ENCODE results near the gene EIF4G2. TPM values are rescaled to one million over a fixed set of nuclear protein-coding genes. Genes with fewer than 3 reads are reported as not detected.

EIF4G2 gene
- 788 and 801 TPM in 2 replicates for total RNA-seq (2014; rRNA removed; shearing (Covaris generic))
- 312 and 358 TPM in 2 replicates for polyA plus RNA-seq (2016; fragmentation: Nextera tagmentation; extraction: Ambion mirVana)
- long read RNA-seq, full-length matches to known transcripts: 48 of 90 reads
- long read RNA-seq, partial matches to known transcripts: 39 of 90 reads
- long read RNA-seq, other reads (novel, unspliced or antisense): 3 of 90 reads

DNA sequence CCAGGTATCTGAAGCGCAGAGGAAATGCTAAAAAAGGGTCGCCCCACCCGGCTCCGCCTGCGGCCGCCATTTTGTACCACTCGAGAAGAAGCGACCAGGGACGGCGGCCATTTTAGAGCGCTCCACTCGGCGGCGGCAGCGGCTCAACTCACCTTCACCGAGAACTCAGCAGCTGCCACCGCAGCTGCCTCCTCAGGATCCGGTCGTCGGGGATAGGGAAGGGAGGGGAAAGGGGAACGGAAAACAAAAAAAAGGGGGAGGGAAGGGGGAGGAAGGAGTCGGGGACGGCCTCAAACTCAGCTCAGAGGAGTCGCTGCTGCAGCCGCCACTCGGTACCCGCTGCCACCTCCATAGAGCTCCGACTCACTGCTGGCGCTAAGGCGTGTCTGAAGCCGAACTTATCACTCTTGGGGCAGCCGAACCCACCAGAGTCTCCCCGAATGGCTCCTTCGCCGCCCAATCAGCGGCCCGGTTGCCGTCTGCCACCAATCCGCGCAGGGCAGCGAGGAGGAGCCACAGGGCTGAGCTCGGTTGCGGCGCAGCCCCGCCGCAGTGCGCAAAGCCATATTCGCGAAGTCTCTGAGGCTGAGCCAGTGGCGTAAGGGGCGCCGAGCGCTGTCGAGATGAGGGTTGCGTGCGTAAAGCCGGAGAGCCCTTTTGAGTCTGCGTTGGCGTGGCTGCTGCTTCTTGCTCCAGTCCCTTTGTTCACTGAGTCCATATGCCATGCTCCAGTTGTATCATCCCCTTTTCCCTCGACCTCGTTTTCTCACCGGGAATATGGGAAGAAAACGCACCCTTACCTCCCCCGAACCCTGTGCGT is at the start of gene EIF4G2:
TSS of gene EIF4G2 (minus strand) at position 374 of the 820 bp plus-strand sequence.
- TF ChIP-seq CREB1 (CRISPR knock-in tag; IDR thresholded peaks at IDR 0.05; ENCODE audit: low read depth): 0 out of 2 replicates have a peak, but pooled peaks have one; percentile 42
- TF ChIP-seq ZNF331 (CRISPR knock-in tag; IDR thresholded peaks at IDR 0.05; ENCODE audit: low read depth): no peak
- TF ChIP-seq POLR2AphosphoS5 (IDR thresholded peaks at IDR 0.05; ENCODE audit: low read depth): peak; percentile 99
- Histone ChIP-seq H3F3A (replicated peaks; ENCODE audit: low read depth) (peaks cover 33% of the 10 kb centered on the region), H3K27me3 (ENCODE audit: insufficient read depth) (no peaks in the 10 kb centered on the region), H4K20me1 (replicated peaks; ENCODE audit: insufficient read depth) (peaks cover 30% of the 10 kb centered on the region), H3K36me3 (ENCODE audit: insufficient read depth) (peaks cover 38% of the 10 kb centered on the region), H3K4me3 (peak within 1 kb of the TSS; percentile 95), H3K4me2 (peak within 1 kb of the TSS; percentile 95), H3K79me2 (replicated peaks; ENCODE audit: insufficient read depth) (peaks cover 48% of the 10 kb centered on the region), H3K27ac (ENCODE audit: low read depth) (peak within 1 kb of the TSS; percentile 97), H3K4me1 (ENCODE audit: insufficient read depth) (peaks cover 20% of the 10 kb centered on the region), H2AFZ (no peak within 1 kb of the TSS; the same call in 1 of the 2 replicates), H3K9me2 (ENCODE audit: insufficient read depth) (no peaks in the 10 kb centered on the region)
- peaks cover 31% of the 10 kb centered on the region for H3K4me1 Mint-ChIP-seq
- ATAC-seq: peak; percentile 92
- DNase-seq (ENCODE audit: low spot score): peak; percentile 97
- peaks cover 49% of the 10 kb centered on the region for H3K36me3 Mint-ChIP-seq (ENCODE audit: low read depth)
- peaks cover 16% of the 10 kb centered on the region for H3K27me3 Mint-ChIP-seq (ENCODE audit: insufficient read depth, low read depth, poor library complexity)
- H3K4me3 Mint-ChIP-seq: peak within 1 kb of the TSS; percentile 96
- no peaks in the 10 kb centered on the region for H3K9me3 Mint-ChIP-seq
- H3K27ac Mint-ChIP-seq: peak within 1 kb of the TSS; percentile 99

DNA sequence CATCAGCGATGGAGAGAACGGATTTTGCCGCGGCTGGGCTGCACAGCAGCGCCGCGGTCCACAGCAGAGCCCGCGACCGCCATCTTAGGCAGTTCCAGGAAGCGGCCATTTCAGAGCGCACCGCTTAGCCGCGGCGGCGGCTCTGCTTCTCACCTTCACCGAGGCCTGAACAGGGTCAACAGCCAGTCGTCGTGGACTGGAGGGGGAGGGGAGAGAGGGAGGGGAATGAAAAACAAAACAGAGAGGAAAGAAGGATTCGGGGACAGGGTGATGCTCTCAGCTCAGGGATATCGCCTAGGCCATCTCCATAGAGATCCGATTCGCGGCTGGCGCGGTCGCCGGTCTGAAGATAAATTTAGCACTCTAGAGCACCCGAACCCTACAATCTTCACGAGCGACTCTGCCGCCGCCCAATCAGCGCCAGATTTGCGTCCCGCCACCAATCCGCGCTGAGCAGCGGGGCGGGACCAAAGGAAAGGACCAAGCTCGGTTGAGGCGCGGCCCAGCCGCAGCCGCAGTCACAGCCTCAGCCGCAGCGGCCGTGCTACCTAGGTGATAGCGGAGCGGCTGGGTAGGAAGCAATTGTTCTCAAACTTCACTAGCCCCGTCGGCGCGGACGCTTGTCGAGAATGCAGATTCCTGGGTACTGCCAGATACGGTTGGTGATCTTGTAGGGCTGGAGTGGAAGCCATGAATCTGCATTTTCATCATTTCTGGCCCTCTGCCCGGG is 49.1 kb upstream of the EIF4G2 start, which contains the start of gene ZBED5:
TSS of gene ZBED5 (minus strand) at position 345 of the 730 bp plus-strand sequence. CDS start 3,108 bp downstream, outside the sequence.
- Histone ChIP-seq H3F3A (replicated peaks; ENCODE audit: low read depth) (peaks cover 8% of the 10 kb centered on the region; the same call in 1 of the 2 replicates), H3K27me3 (ENCODE audit: insufficient read depth) (no peaks in the 10 kb centered on the region), H3K4me3 (peak within 1 kb of the TSS; percentile 97), H3K4me1 (ENCODE audit: insufficient read depth) (peaks cover 22% of the 10 kb centered on the region), H3K79me2 (replicated peaks; ENCODE audit: insufficient read depth) (peaks cover 46% of the 10 kb centered on the region), H4K20me1 (replicated peaks; ENCODE audit: insufficient read depth) (no peaks in the 10 kb centered on the region; the same call in 1 of the 2 replicates), H3K27ac (ENCODE audit: low read depth) (peak within 1 kb of the TSS; percentile 97), H3K4me2 (peak within 1 kb of the TSS; percentile 84), H3K36me3 (ENCODE audit: insufficient read depth) (peaks cover 33% of the 10 kb centered on the region), H3K9me2 (ENCODE audit: insufficient read depth) (no peaks in the 10 kb centered on the region), H2AFZ (peak within 1 kb of the TSS; percentile 85)
- Mint-ChIP-seq H3K4me1 (peaks cover 18% of the 10 kb centered on the region), H3K27me3 (ENCODE audit: insufficient read depth, low read depth, poor library complexity) (peaks cover 8% of the 10 kb centered on the region), H3K36me3 (ENCODE audit: low read depth) (peaks cover 36% of the 10 kb centered on the region), H3K4me3 (peak within 1 kb of the TSS; percentile 100), H3K9me3 (no peaks in the 10 kb centered on the region), H3K27ac (peak within 1 kb of the TSS; percentile 98)
- DNase-seq (ENCODE audit: low spot score) (peak; percentile 99), ATAC-seq (peak; percentile 94)
- TF ChIP-seq CREB1 (CRISPR knock-in tag; IDR thresholded peaks at IDR 0.05; ENCODE audit: low read depth) (peak; percentile 55; the same call in 1 of the 2 replicates), EZH2 (IDR thresholded peaks at IDR 0.05; ENCODE audit: low read depth, unreplicated experiment) (no peak), JUNB (IDR thresholded peaks at IDR 0.05; ENCODE audit: unreplicated experiment) (no peak), ZNF331 (CRISPR knock-in tag; IDR thresholded peaks at IDR 0.05; ENCODE audit: low read depth) (no peak), NANOG (IDR thresholded peaks at IDR 0.05; ENCODE audit: borderline replicate concordance) (no peak), EZH2phosphoT487 (IDR thresholded peaks at IDR 0.05; ENCODE audit: unreplicated experiment) (no peak)
- TF ChIP-seq, protein P1, sequence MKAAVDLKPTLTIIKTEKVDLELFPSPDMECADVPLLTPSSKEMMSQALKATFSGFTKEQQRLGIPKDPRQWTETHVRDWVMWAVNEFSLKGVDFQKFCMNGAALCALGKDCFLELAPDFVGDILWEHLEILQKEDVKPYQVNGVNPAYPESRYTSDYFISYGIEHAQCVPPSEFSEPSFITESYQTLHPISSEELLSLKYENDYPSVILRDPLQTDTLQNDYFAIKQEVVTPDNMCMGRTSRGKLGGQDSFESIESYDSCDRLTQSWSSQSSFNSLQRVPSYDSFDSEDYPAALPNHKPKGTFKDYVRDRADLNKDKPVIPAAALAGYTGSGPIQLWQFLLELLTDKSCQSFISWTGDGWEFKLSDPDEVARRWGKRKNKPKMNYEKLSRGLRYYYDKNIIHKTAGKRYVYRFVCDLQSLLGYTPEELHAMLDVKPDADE (IDR thresholded peaks at IDR 0.05): 0 out of 2 replicates have a peak, but pooled peaks have one; percentile 12
- TF ChIP-seq, protein P2, sequence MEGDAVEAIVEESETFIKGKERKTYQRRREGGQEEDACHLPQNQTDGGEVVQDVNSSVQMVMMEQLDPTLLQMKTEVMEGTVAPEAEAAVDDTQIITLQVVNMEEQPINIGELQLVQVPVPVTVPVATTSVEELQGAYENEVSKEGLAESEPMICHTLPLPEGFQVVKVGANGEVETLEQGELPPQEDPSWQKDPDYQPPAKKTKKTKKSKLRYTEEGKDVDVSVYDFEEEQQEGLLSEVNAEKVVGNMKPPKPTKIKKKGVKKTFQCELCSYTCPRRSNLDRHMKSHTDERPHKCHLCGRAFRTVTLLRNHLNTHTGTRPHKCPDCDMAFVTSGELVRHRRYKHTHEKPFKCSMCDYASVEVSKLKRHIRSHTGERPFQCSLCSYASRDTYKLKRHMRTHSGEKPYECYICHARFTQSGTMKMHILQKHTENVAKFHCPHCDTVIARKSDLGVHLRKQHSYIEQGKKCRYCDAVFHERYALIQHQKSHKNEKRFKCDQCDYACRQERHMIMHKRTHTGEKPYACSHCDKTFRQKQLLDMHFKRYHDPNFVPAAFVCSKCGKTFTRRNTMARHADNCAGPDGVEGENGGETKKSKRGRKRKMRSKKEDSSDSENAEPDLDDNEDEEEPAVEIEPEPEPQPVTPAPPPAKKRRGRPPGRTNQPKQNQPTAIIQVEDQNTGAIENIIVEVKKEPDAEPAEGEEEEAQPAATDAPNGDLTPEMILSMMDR (conservative IDR thresholded peaks at IDR 0.05; ENCODE audit: low read depth in 2 of 2): no peak

All from GM23338 (cell line).